WERI-Rb-1 (cell line): ENCODE measurements around the gene G6PC3.

Experiments
- DNase-seq: peaks from one replicate; pipeline ENCODE4 v3.0.0-alpha.2; 2020
- H3K27ac ChIP-seq: fragments of 250-450 bp; sonication (Bioruptor Pico); 2 replicates; pipeline ENCODE4 v1.5.1; 2020; ENCODE audit warnings: mild to moderate bottlenecking, moderate library complexity
- H3K27me3 ChIP-seq: fragments of 250-450 bp; sonication (Bioruptor Pico); 2 replicates; pipeline ENCODE4 v1.5.1; 2021; ENCODE audit warnings: mild to moderate bottlenecking, low read depth, moderate library complexity; ENCODE audit not compliant: insufficient read depth, severe bottlenecking
- H3K36me3 ChIP-seq: fragments of 250-450 bp; sonication (Bioruptor Pico); 2 replicates; pipeline ENCODE4 v1.5.1; 2020; ENCODE audit warnings: mild to moderate bottlenecking, moderate library complexity
- H3K4me3 ChIP-seq: 2 replicates; pipeline ENCODE4 v1.5.1; 2011; ENCODE audit warnings: low read depth, mild to moderate bottlenecking, control low read depth, low read length
- H3K9me3 ChIP-seq: fragments of 250-450 bp; sonication (Bioruptor Pico); 2 replicates; pipeline ENCODE4 v1.5.1; 2021; ENCODE audit warnings: mild to moderate bottlenecking, moderate library complexity; ENCODE audit not compliant: severe bottlenecking
- CTCF ChIP-seq: IDR thresholded peaks from 2 replicates; pipeline ENCODE4 v1.5.1; 2011; ENCODE audit warnings: low read depth, mild to moderate bottlenecking, control low read depth, inconsistent platforms, low read length

The G6PC3 gene

GRCh38 chr17:44109312-44109630 lies 38.7 kb downstream of the G6PC3 start:
- no peak for TF ChIP-seq CTCF
- no peak for DNase-seq
- H3K27me3 ChIP-seq = no peaks in the 10 kb centered on the region
- H3K9me3 ChIP-seq = no peaks in the 10 kb centered on the region
- peaks cover 63% of the 10 kb centered on the region for H3K36me3 ChIP-seq
- peak overlapping the region; percentile 79 for H3K27ac ChIP-seq
- no peak overlapping the region for H3K4me3 ChIP-seq

- H3K4me3 ChIP-seq = peak overlapping the region; percentile 48
- peak overlapping the region; percentile 79 for H3K27ac ChIP-seq
- H3K36me3 ChIP-seq = peaks cover 63% of the 10 kb centered on the region
- H3K27me3 ChIP-seq = no peaks in the 10 kb centered on the region
- TF ChIP-seq CTCF = no peak
- H3K9me3 ChIP-seq = no peaks in the 10 kb centered on the region
- DNase-seq = no peak
Observed at GRCh38 chr17:44110011-44110686, 39.6 kb downstream of the G6PC3 start.

- H3K4me3 ChIP-seq = peak overlapping the region; percentile 48
Observed at GRCh38 chr17:44110823-44111633, 40.5 kb downstream of the G6PC3 start.

GRCh38 chr17:44111777-44112176 lies 41.2 kb downstream of the G6PC3 start:
- Histone ChIP-seq H3K4me3 (no peak overlapping the region), H3K36me3 (peaks cover 77% of the 10 kb centered on the region), H3K9me3 (no peaks in the 10 kb centered on the region), H3K27ac (peak overlapping the region; percentile 79), H3K27me3 (no peaks in the 10 kb centered on the region)
- no peak for TF ChIP-seq CTCF
- no peak for DNase-seq

More at GRCh38 chr17:44110823-44111633, 40.5 kb downstream of the G6PC3 start:
- TF ChIP-seq CTCF = no peak
- Histone ChIP-seq H3K27ac (peak overlapping the region; percentile 79), H3K27me3 (no peaks in the 10 kb centered on the region), H3K9me3 (no peaks in the 10 kb centered on the region), H3K36me3 (peaks cover 71% of the 10 kb centered on the region)
- DNase-seq = peak; percentile 100

- H3K27ac ChIP-seq = peak overlapping the region; percentile 79
- peaks cover 79% of the 10 kb centered on the region for H3K36me3 ChIP-seq
- no peak overlapping the region for H3K4me3 ChIP-seq
- no peak for DNase-seq
- TF ChIP-seq CTCF = no peak
- H3K9me3 ChIP-seq = no peaks in the 10 kb centered on the region
- H3K27me3 ChIP-seq = no peaks in the 10 kb centered on the region
Observed at GRCh38 chr17:44112284-44113280, 42.0 kb downstream of the G6PC3 start.
